Suprapubic skin (tissue), 4 donors: ENCODE measurements around the gene RAB3A.

Experiments used
- CTCF ChIP-seq, 2 donors: fragments of 200-600 bp in 1 of 2; fragments of 450-650 bp in 1 of 2; sonication (generic) in 1 of 2; IDR thresholded peaks; one replicate each; pipeline ENCODE4 v1.5.1; 2016 to 2019; ENCODE audit warnings: antibody characterized with exemption in 2 of 2, mild to moderate bottlenecking in 1 of 2, moderate library complexity in 1 of 2
- EP300 ChIP-seq: sonication (generic); formaldehyde crosslinking; IDR thresholded peaks from one replicate; pipeline ENCODE4 v1.6.1; 2017; ENCODE audit warnings: antibody characterized with exemption
- POLR2A ChIP-seq, 2 donors: fragments of 450-650 bp; IDR thresholded peaks; one replicate each; pipeline ENCODE4 v1.6.1; 2017; ENCODE audit warnings: antibody characterized with exemption in 2 of 2, mild to moderate bottlenecking in 2 of 2, moderate library complexity in 2 of 2
- POLR2AphosphoS5 ChIP-seq, 3 donors: sonication (generic); formaldehyde crosslinking; IDR thresholded peaks; one replicate each; pipeline ENCODE4 v1.6.1; 2017; ENCODE audit warnings: antibody characterized with exemption in 3 of 3

DNA sequence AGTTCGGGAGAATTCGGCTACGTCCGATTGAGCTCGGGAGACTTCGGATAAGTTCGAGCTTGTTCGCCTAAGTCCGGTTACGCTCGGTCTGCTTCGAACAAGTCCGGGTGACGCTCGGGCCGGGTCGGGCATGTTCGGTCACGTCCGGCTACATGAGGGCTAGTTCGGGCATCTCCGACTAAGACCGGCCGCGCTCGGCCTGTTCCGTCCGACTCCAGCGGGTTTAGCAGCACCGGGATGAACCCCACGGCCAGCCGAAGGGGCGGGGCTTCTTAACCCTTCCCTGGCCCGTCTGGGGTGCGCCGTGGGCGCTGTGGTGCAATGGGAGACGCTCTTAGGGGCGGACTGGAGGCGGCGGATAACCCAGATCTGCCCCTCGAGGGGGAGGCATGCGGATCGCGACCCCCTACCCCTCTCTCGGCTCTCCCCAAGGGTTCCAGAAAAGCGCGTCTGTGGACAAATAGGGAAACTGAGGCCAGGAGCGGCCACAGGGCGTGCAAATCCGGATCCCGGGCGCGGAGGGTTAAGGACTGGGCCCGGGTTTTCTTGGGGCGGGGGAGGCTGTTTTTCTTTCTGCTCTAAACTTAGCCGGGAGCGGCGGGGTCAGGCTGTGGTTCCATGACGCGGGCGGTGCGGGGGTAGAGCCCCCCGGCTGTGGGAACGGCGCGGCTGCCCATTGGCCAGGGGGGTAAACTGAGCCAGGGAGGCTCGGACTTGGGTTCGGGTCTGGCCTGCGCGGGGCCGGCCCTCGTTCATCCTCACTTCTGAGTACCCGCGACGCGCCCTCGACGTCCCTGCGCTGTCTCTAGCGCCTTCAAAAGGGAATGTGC, 20.9 kb upstream of the RAB3A start:
- no peak for TF ChIP-seq POLR2A (IDR thresholded peaks at IDR 0.05)
- TF ChIP-seq CTCF (IDR thresholded peaks at IDR 0.05) = no peak
- TF ChIP-seq POLR2AphosphoS5 (IDR thresholded peaks at IDR 0.05) = no peak
- TF ChIP-seq EP300 = no peak
